Skeletal muscle tissue (tissue), 4 donors: ENCODE results near the gene SDK1. TPM values are rescaled to one million over a fixed set of nuclear protein-coding genes. Genes with fewer than 3 reads are reported as not detected.
"Not testable (repeated sequence)": the region's sequence is repeated elsewhere in the genome, so short reads cannot be mapped to it uniquely, and the experiment has no call there.

Experiments
- H3K27ac ChIP-seq: one replicate; pipeline ENCODE4 v1.7.0; 2013; ENCODE audit warnings: mild to moderate bottlenecking, low read depth, low read length, inconsistent platforms
- H3K27me3 ChIP-seq, 3 donors: one replicate each; pipeline ENCODE4 v1.7.0; 2013; ENCODE audit warnings: low read length in 3 of 3; ENCODE audit not compliant: control insufficient read depth in 3 of 3, insufficient read depth in 3 of 3
- H3K36me3 ChIP-seq, 3 donors: one replicate each; pipeline ENCODE4 v1.7.0; 2013; ENCODE audit warnings: low read length in 3 of 3; ENCODE audit not compliant: control insufficient read depth in 3 of 3, insufficient read depth in 3 of 3
- H3K4me1 ChIP-seq, 3 donors: one replicate each; pipeline ENCODE4 v1.7.0; 2013; ENCODE audit warnings: low read length in 3 of 3, mild to moderate bottlenecking in 3 of 3; ENCODE audit not compliant: control insufficient read depth in 3 of 3, insufficient read depth in 3 of 3
- H3K4me3 ChIP-seq, 3 donors: one replicate each; pipeline ENCODE4 v1.7.0; 2013; ENCODE audit warnings: low read length in 3 of 3
- H3K9ac ChIP-seq, 3 donors: one replicate each; pipeline ENCODE4 v1.7.0; 2013; ENCODE audit warnings: low read length in 3 of 3, mild to moderate bottlenecking in 3 of 3, moderate library complexity in 2 of 3, low read depth in 1 of 3
- H3K9me3 ChIP-seq, 3 donors: one replicate each; pipeline ENCODE4 v1.7.0; 2013; ENCODE audit warnings: low read length in 3 of 3; ENCODE audit not compliant: control insufficient read depth in 3 of 3
- total RNA-seq: library from RNA; depleted of rRNA; stranded (reverse); fragments of >200 nt; gene quantifications from one replicate; pipeline ENCODE4 v1.2.3, GENCODE V29; 2014
- donor health status: Osteomylitis.

SDK1 gene
- total RNA-seq, 1 donor from 2014 or later = 3.7 TPM

GRCh38 chr7:3706091-3706490 is 405.0 kb downstream of the SDK1 start:
- not testable (repeated sequence) for H3K9me3 ChIP-seq, H3K27ac ChIP-seq, H3K4me3 ChIP-seq, H3K36me3 ChIP-seq, H3K9ac ChIP-seq, H3K27me3 ChIP-seq, H3K4me1 ChIP-seq

DNA sequence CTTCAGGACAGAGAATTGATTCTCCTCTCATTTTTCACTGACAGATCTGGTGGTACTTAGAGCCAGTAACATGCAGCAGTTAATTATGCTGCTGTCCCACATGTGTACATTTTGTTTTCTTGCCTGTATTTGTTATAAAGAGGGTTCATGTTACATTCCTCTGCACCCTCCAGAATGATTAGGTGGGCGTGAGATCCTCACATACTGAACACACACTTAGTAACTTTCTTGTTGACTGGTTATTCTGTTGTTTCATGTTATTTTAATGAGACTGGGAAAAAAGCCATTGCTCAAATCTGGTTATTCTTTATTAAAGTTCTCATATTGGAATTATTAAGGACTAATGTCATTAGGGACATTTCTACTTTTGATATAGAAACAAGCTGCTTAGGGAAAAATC is 409.1 kb downstream of the SDK1 start:
- Histone ChIP-seq H3K9me3 (no peaks in the 10 kb centered on the region), H3K27me3 (no peaks in the 10 kb centered on the region), H3K9ac (no peak overlapping the region), H3K4me1 (no peaks in the 10 kb centered on the region), H3K27ac (no peak overlapping the region), H3K36me3 (no peaks in the 10 kb centered on the region), H3K4me3 (no peak overlapping the region)

DNA sequence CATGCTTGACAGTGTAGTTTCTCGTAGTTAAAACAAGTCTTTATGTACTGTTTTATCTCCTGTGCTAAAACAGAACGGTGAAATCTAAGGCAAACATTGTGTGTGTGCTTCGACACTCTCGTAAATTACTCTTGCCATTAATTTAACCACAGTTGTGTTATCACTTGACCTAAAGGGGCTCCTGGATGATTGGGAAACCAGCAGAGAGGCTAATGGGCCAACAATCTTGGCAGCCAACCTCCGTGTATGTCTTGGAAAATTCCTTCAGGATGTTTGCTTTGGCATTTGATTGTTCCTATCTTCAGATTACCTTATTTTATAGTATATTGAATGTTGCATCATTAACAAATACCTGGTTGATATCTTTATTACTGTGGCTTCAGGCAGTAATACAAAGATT is 409.5 kb downstream of the SDK1 start:
- Histone ChIP-seq H3K27me3 (no peaks in the 10 kb centered on the region), H3K9ac (no peak overlapping the region), H3K4me3 (no peak overlapping the region), H3K4me1 (no peaks in the 10 kb centered on the region), H3K27ac (no peak overlapping the region), H3K9me3 (no peaks in the 10 kb centered on the region), H3K36me3 (no peaks in the 10 kb centered on the region)

DNA sequence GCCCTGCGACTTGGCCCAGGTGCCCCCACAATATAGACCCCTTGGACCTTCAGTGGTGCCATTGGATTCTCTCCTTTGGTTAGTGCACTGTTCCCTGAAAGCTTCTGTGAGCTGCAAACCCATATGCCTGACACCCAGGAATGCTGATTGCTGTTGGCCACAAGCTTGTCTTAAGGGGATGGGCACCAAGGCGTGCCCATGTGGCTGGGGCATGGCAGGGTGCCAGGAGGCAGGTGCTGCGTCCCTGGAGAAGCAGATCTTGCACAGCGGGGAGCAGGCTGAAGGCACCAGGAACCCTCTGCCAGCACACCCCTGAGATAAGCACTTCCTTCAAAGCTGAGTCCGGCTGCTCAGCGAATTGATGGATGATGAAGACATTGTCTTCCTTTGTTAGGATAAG is 411.8 kb downstream of the SDK1 start:
- H3K4me1 ChIP-seq = no peaks in the 10 kb centered on the region
- H3K27me3 ChIP-seq = peaks cover 0 to 2% (median 0%) of the 10 kb centered on the region in 3 donors
- no peaks in the 10 kb centered on the region for H3K36me3 ChIP-seq
- no peaks in the 10 kb centered on the region for H3K9me3 ChIP-seq
- H3K27ac ChIP-seq = no peak overlapping the region
- no peak overlapping the region for H3K9ac ChIP-seq
- H3K4me3 ChIP-seq = no peak overlapping the region

GRCh38 chr7:3721422-3721821 is 420.4 kb downstream of the SDK1 start:
- H3K27me3 ChIP-seq = peaks cover 0 to 1% (median 0%) of the 10 kb centered on the region in 3 donors
- no peak overlapping the region for H3K4me3 ChIP-seq
- no peak overlapping the region for H3K27ac ChIP-seq
- H3K9ac ChIP-seq = no peak overlapping the region
- no peaks in the 10 kb centered on the region for H3K4me1 ChIP-seq
- H3K9me3 ChIP-seq = no peaks in the 10 kb centered on the region
- H3K36me3 ChIP-seq = no peaks in the 10 kb centered on the region

- Histone ChIP-seq H3K9me3 (no peaks in the 10 kb centered on the region), H3K9ac (no peak overlapping the region), H3K27me3 (no peaks in the 10 kb centered on the region), H3K4me1 (no peaks in the 10 kb centered on the region), H3K27ac (no peak overlapping the region), H3K4me3 (no peak overlapping the region), H3K36me3 (no peaks in the 10 kb centered on the region)
Observed at GRCh38 chr7:3722396-3722922, 421.4 kb downstream of the SDK1 start.

GRCh38 chr7:3725155-3726059 is 424.4 kb downstream of the SDK1 start:
- no peaks in the 10 kb centered on the region for H3K4me1 ChIP-seq
- H3K9me3 ChIP-seq = peaks cover 0 to 2% (median 0%) of the 10 kb centered on the region in 3 donors
- no peak overlapping the region for H3K9ac ChIP-seq
- no peaks in the 10 kb centered on the region for H3K27me3 ChIP-seq
- no peak overlapping the region for H3K27ac ChIP-seq
- no peak overlapping the region for H3K4me3 ChIP-seq
- no peaks in the 10 kb centered on the region for H3K36me3 ChIP-seq

DNA sequence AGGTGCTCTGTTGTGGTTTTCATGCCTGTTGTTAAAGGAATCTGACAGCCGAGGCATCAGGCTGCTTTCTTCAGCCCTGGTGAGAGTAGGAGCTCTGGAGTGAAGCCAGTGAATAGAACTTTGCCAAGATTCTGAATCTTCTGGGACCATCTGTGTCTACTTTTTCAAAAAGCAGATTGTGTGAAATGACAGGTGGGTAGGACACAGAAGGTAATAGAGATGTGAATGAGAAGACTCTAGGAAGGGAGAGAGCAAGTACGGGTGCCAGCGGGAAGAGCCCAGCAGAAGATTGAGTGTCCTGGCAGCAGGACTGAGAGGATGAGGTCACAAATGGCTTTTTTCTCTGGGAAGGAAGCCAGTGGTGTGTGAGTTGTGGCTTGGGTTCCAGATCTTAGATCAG is 429.2 kb downstream of the SDK1 start:
- H3K4me1 ChIP-seq = no peaks in the 10 kb centered on the region
- no peaks in the 10 kb centered on the region for H3K27me3 ChIP-seq
- H3K36me3 ChIP-seq = no peaks in the 10 kb centered on the region
- no peak overlapping the region for H3K27ac ChIP-seq
- H3K9ac ChIP-seq = no peak overlapping the region
- no peak overlapping the region for H3K4me3 ChIP-seq
- H3K9me3 ChIP-seq = peaks cover 0 to 7% (median 4%) of the 10 kb centered on the region in 3 donors

DNA sequence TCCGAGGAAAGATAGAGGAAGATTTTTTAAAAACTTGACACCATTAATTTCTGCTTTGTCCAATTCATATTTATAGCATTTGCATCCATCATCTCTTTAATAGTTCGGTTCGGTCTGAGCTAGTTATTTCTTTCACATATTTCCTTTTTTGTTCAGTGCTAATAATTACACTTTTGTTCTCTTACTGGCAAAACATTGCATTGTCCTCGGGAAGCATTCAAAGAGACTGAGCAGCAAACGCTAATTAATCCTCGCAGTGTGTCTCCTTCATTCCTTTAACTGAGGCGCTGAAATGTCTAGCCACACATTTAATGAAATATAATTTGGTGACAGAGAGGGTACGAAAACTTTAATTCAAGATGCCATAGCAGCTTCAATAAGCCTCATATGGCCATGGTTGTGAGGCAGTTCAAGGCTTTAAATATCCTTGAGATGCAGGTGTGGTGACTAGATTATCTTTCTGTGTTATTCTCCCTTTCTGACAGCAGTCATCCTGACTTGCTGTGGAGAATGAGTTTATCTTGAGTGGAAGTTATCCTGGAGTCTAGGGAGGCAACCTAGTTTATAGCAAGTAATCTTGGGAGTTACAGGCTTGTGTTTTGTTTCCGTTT is 431.4 kb downstream of the SDK1 start:
- H3K27me3 ChIP-seq = no peaks in the 10 kb centered on the region
- no peak overlapping the region for H3K9ac ChIP-seq
- H3K4me1 ChIP-seq = no peaks in the 10 kb centered on the region
- H3K36me3 ChIP-seq = no peaks in the 10 kb centered on the region
- peaks cover 2 to 7% (median 4%) of the 10 kb centered on the region in 3 donors for H3K9me3 ChIP-seq
- H3K27ac ChIP-seq = no peak overlapping the region
- H3K4me3 ChIP-seq = no peak overlapping the region

DNA sequence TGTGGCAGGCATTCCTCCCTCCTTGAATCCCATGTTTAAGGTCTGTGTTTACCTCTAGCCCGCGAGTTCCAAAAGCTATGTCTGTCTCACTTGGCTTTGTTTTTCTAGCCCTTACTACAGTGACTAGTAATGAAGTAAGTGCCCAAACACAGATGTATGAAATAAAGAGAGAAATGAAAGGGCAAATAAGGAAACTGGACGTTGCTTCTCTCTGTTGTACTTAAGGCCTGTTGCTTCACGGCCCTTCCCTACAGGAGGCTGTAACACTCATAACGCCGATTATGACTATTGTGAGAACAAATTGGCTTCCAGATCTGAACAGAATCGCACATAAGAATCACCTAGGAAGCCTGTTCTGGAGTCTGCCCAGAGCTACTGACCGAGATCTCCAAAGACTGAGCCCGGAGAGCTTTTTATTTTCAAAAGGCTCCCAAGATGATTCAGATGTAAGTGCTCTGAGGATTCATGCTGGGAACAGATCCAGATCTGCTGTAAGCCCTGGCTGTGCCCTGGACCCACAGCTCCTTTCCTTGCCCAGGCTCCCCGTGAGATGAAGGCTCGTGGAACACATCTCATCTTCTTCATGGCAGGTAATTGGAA is 432.6 kb downstream of the SDK1 start:
- H3K27me3 ChIP-seq = no peaks in the 10 kb centered on the region
- no peaks in the 10 kb centered on the region for H3K36me3 ChIP-seq
- H3K4me3 ChIP-seq = no peak overlapping the region
- H3K4me1 ChIP-seq = no peaks in the 10 kb centered on the region
- no peak overlapping the region for H3K27ac ChIP-seq
- peaks cover 2 to 9% (median 7%) of the 10 kb centered on the region in 3 donors for H3K9me3 ChIP-seq
- H3K9ac ChIP-seq = no peak overlapping the region
